Calu3 (cell line): ENCODE data around the gene ADAMTS9. TPM values are rescaled to one million over a fixed set of nuclear protein-coding genes. Genes with fewer than 3 reads are reported as not detected.

Experiments
- BruUV-seq: library from RNA; stranded (reverse); fragments of 400-500 nt; replicated peaks from 2 replicates; lab custom pipeline; 2021; lab: Mats Ljungman, UMichigan
- CTCF ChIA-PET: fragments of 300-600 bp; sonication (Branson Sonifier 250); formaldehyde crosslinking; loops from one replicate; lab custom pipeline; 2022; ENCODE audit warnings: antibody characterized with exemption; lab: Charles Lee
- DNase-seq: peaks from one replicate; pipeline ENCODE4 v3.0.0; 2022
- H3K27ac Mint-ChIP-seq: one replicate; pipeline ENCODE4 v1.8.0; 2022; ENCODE audit warnings: mixed read lengths; ENCODE audit not compliant: unreplicated experiment
- H3K27me3 Mint-ChIP-seq: one replicate; pipeline ENCODE4 v1.8.0; 2022; ENCODE audit warnings: mixed read lengths; ENCODE audit not compliant: unreplicated experiment
- H3K36me3 Mint-ChIP-seq: one replicate; pipeline ENCODE4 v1.8.0; 2022; ENCODE audit warnings: mild to moderate bottlenecking, moderate library complexity, mixed read lengths; ENCODE audit not compliant: insufficient read depth, unreplicated experiment
- H3K4me1 Mint-ChIP-seq: one replicate; pipeline ENCODE4 v1.8.0; 2022; ENCODE audit warnings: mild to moderate bottlenecking, low read depth, mixed read lengths; ENCODE audit not compliant: unreplicated experiment
- H3K4me3 Mint-ChIP-seq: one replicate; pipeline ENCODE4 v1.8.0; 2022; ENCODE audit warnings: mild to moderate bottlenecking, low read depth, moderate library complexity, mixed read lengths; ENCODE audit not compliant: unreplicated experiment
- H3K9me3 Mint-ChIP-seq: one replicate; pipeline ENCODE4 v1.8.0; 2022; ENCODE audit warnings: low read depth, mixed read lengths; ENCODE audit not compliant: unreplicated experiment
- intact Hi-C: fragments of 100-400 bp; cut with micrococcal nuclease; formaldehyde crosslinking; loops from one replicate; pipeline ENCODE4 v1.10.0; 2022; ENCODE audit not compliant: unreplicated experiment
- total RNA-seq: library from RNA; stranded (reverse); gene quantifications from 2 replicates; pipeline ENCODE4 v1.2.3, GENCODE V29; 2022
- TF ChIP-seq, protein P1 (sequence below): fragments of 200-600 bp; IDR thresholded peaks from one replicate; pipeline ENCODE4 v1.8.0; 2022; ENCODE audit warnings: antibody characterized with exemption; ENCODE audit not compliant: unreplicated experiment

ADAMTS9 gene
- total RNA-seq, 1 experiment from 2014 or later: 54.6 TPM

DNA sequence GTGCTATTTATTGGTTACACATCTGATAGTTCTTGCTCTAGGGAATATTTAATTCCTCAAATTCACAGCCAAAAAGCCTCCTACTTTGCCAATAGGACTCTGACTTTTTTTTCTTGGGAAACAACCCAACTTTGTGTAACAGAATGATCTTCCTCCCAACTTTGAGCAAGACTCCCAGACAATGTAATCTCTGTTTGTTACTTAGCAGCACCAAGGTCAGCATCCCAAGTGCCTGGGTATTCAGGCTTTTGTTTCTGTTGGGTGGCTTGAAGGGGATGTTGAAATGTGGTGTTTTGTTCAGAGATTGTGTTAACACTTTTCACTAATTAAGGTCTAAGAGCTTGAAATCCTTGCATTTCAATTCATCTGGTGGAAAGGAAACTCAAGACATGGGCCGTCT, 115.8 kb downstream of the ADAMTS9 start:
- H3K36me3 Mint-ChIP-seq: peaks cover 6% of the 10 kb centered on the region
- DNase-seq: no peak
- H3K27ac Mint-ChIP-seq: no peak overlapping the region
- H3K4me3 Mint-ChIP-seq: no peak overlapping the region
- TF ChIP-seq, protein P1, sequence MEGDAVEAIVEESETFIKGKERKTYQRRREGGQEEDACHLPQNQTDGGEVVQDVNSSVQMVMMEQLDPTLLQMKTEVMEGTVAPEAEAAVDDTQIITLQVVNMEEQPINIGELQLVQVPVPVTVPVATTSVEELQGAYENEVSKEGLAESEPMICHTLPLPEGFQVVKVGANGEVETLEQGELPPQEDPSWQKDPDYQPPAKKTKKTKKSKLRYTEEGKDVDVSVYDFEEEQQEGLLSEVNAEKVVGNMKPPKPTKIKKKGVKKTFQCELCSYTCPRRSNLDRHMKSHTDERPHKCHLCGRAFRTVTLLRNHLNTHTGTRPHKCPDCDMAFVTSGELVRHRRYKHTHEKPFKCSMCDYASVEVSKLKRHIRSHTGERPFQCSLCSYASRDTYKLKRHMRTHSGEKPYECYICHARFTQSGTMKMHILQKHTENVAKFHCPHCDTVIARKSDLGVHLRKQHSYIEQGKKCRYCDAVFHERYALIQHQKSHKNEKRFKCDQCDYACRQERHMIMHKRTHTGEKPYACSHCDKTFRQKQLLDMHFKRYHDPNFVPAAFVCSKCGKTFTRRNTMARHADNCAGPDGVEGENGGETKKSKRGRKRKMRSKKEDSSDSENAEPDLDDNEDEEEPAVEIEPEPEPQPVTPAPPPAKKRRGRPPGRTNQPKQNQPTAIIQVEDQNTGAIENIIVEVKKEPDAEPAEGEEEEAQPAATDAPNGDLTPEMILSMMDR: no peak
- no peaks in the 10 kb centered on the region for H3K27me3 Mint-ChIP-seq
- intact Hi-C loops: no loop called here
- BruUV-seq: no TSS peak
- no peaks in the 10 kb centered on the region for H3K4me1 Mint-ChIP-seq
- no peaks in the 10 kb centered on the region for H3K9me3 Mint-ChIP-seq
- CTCF ChIA-PET: no interaction called here

DNA sequence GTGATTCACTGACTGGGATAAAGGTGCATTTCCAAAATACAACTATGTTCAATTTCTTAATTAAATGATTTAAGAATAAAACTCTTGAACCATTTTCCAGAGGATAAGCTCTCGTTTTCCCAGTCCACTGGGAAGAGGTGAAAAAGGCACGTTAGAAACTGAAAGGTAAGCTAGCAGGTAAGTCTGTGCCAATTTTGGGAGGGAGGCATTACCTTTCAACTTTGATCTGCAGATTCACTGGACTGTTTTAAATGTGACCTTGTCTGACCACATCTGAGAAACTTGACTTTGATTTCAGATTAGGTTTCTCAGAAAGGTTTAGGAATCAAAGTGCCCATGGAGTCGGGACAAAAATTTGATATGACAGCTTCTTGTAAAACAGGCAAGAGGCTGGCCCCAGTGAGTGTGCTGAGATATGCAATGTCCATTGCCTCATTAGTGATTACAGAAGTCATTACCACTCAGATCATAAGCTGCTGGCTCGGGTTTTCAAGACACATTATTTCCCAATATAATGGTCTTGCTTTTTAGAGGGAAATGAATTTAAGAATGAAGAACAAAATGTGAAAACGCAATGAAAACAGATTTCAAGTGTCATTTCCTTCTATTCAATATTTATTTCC, 118.8 kb downstream of the ADAMTS9 start:
- H3K4me1 Mint-ChIP-seq: no peaks in the 10 kb centered on the region
- DNase-seq: no peak
- no peaks in the 10 kb centered on the region for H3K9me3 Mint-ChIP-seq
- no TSS peak for BruUV-seq
- H3K4me3 Mint-ChIP-seq: no peak overlapping the region
- H3K27ac Mint-ChIP-seq: no peak overlapping the region
- CTCF ChIA-PET: no interaction called here
- H3K36me3 Mint-ChIP-seq: peaks cover 6% of the 10 kb centered on the region
- intact Hi-C loops: no loop called here
- TF ChIP-seq, protein P1: no peak
- no peaks in the 10 kb centered on the region for H3K27me3 Mint-ChIP-seq

GRCh38 chr3:64566859-64567258, 120.9 kb downstream of the ADAMTS9 start:
- Mint-ChIP-seq H3K36me3 (no peaks in the 10 kb centered on the region), H3K4me3 (no peak overlapping the region), H3K27me3 (no peaks in the 10 kb centered on the region), H3K9me3 (no peaks in the 10 kb centered on the region), H3K27ac (no peak overlapping the region), H3K4me1 (no peaks in the 10 kb centered on the region)
- TF ChIP-seq, protein P1: no peak
- intact Hi-C loops: no loop called here
- no peak for DNase-seq
- no TSS peak for BruUV-seq
- CTCF ChIA-PET: interaction anchor here (0.9 kb wide), 1 partner anchor 1642 kb away, joined by 5 read pairs; no protein-coding TSS in a partner anchor

- CTCF ChIA-PET: no interaction called here
- TF ChIP-seq, protein P1: no peak
- no peak overlapping the region for H3K4me3 Mint-ChIP-seq
- no TSS peak for BruUV-seq
- H3K4me1 Mint-ChIP-seq: no peaks in the 10 kb centered on the region
- no peak overlapping the region for H3K27ac Mint-ChIP-seq
- DNase-seq: no peak
- intact Hi-C loops: no loop called here
- peaks cover 4% of the 10 kb centered on the region for H3K36me3 Mint-ChIP-seq
- no peaks in the 10 kb centered on the region for H3K9me3 Mint-ChIP-seq
- H3K27me3 Mint-ChIP-seq: no peaks in the 10 kb centered on the region
These were observed 124.0 kb downstream of the ADAMTS9 start for GRCh38 chr3:64563751-64564150.
